SK-N-SH (cell line): Measurements from ENCODE around the gene SPI1. TPM values are rescaled to one million over a fixed set of nuclear protein-coding genes. Genes with fewer than 3 reads are reported as not detected.

Experiments
- CTCF ChIA-PET: fragments of 300-600, 350-600 bp; formaldehyde crosslinking; extraction: SDS; loops from one replicate; lab custom pipeline; 2021; lab: Yijun Ruan, JAX
- POLR2A ChIA-PET: fragments of 350-600 bp; sonication (Branson Sonifier 250); formaldehyde crosslinking; extraction: SDS; loops from one replicate; lab custom pipeline; 2020; ENCODE audit warnings: antibody characterized with exemption, inconsistent platforms; lab: Yijun Ruan, JAX
- DNase-seq: peaks from one replicate; pipeline ENCODE4 v3.0.0; 2012
- H2AFZ ChIP-seq: fragments of 200-600 bp; sonication (generic); 2 replicates; pipeline ENCODE4 v1.8.1; 2016; ENCODE audit warnings: antibody characterized with exemption, mild to moderate bottlenecking, low read depth
- H3F3A ChIP-seq: fragments of 200-600 bp; sonication (generic); replicated peaks from 2 replicates; pipeline ENCODE3; 2016; ENCODE audit warnings: antibody characterized with exemption, mild to moderate bottlenecking; ENCODE audit not compliant: insufficient read depth
- H3K27ac ChIP-seq, 2 experiments: fragments of 200-500 bp in 1 of 2; fragments of 200-600 bp in 1 of 2; sonication (Bioruptor generic) in 1 of 2; sonication (generic), shearing (Covaris generic) in 1 of 2; 2 replicates each; pipeline versions ENCODE4 v1.5.1 to v1.6.1; 2014 to 2016; ENCODE audit warnings: low read depth in 2 of 2, inconsistent platforms in 1 of 2, low read length in 1 of 2, mild to moderate bottlenecking in 1 of 2, mixed read lengths in 1 of 2
- H3K27me3 ChIP-seq: fragments of 200-600 bp; sonication (generic), shearing (Covaris generic); 2 replicates; pipeline ENCODE4 v1.6.1; 2016; ENCODE audit warnings: mixed run types; ENCODE audit not compliant: insufficient read depth
- H3K36me3 ChIP-seq, 2 experiments: fragments of 200-500 bp in 1 of 2; fragments of 200-600 bp in 1 of 2; sonication (Bioruptor generic) in 1 of 2; sonication (generic) in 1 of 2; replicated peaks in 1 of 2; 2 replicates each; pipeline versions ENCODE3 to v1.5.1; 2014 to 2016; ENCODE audit warnings: low read length in 1 of 2, mild to moderate bottlenecking in 1 of 2; ENCODE audit not compliant: insufficient read depth in 2 of 2, control insufficient read depth in 1 of 2
- H3K4me1 ChIP-seq, 2 experiments: fragments of 200-500 bp in 1 of 2; fragments of 200-600 bp in 1 of 2; sonication (Bioruptor generic) in 1 of 2; sonication (generic), shearing (Covaris generic) in 1 of 2; 2 replicates each; pipeline versions ENCODE4 v1.5.1 to v1.6.1; 2014 to 2016; ENCODE audit warnings: low read depth in 1 of 2, low read length in 1 of 2, mixed run types in 1 of 2; ENCODE audit not compliant: insufficient read depth in 2 of 2, control insufficient read depth in 1 of 2
- H3K4me2 ChIP-seq: fragments of 200-600 bp; sonication (generic), shearing (Covaris generic); 2 replicates; pipeline ENCODE4 v1.6.1; 2017; ENCODE audit warnings: mixed run types
- H3K4me3 ChIP-seq, 2 experiments: fragments of 200-500 bp in 1 of 2; fragments of 200-600 bp in 1 of 2; sonication (Bioruptor generic) in 1 of 2; sonication (generic), shearing (Covaris generic) in 1 of 2; 2 replicates each; pipeline versions ENCODE4 v1.5.1 to v1.8.1; 2014 to 2016; ENCODE audit warnings: low read depth in 2 of 2, inconsistent platforms in 1 of 2, low read length in 1 of 2, mild to moderate bottlenecking in 1 of 2, mixed read lengths in 1 of 2, moderate library complexity in 1 of 2
- H3K79me2 ChIP-seq: fragments of 200-600 bp; sonication (generic); 2 replicates; pipeline ENCODE4 v1.8.1; 2017; ENCODE audit warnings: mild to moderate bottlenecking; ENCODE audit not compliant: insufficient read depth
- H3K9ac ChIP-seq: fragments of 200-600 bp; sonication (generic); 2 replicates; pipeline ENCODE4 v1.6.1; 2017; ENCODE audit warnings: mixed run types
- H3K9me2 ChIP-seq: fragments of 200-600 bp; sonication (generic); 2 replicates; pipeline ENCODE4 v1.6.1; 2017; ENCODE audit warnings: mixed run types
- H3K9me3 ChIP-seq: fragments of 200-600 bp; sonication (generic); 2 replicates; pipeline ENCODE4 v1.6.1; 2017; ENCODE audit warnings: mixed run types, mild to moderate bottlenecking, moderate library complexity
- H4K20me1 ChIP-seq: fragments of 200-600 bp; sonication (generic); 2 replicates; pipeline ENCODE4 v1.6.1; 2017; ENCODE audit warnings: mild to moderate bottlenecking, mixed run types; ENCODE audit not compliant: insufficient read depth
- CHD2 ChIP-seq: fragments of 150-350 bp; IDR thresholded peaks from 2 replicates; pipeline ENCODE4 v1.6.1; 2018; ENCODE audit warnings: low read length; ENCODE audit not compliant: partially characterized antibody
- JUND ChIP-seq: IDR thresholded peaks from 2 replicates; pipeline ENCODE4 v1.4.0; 2012
- NRF1 ChIP-seq: IDR thresholded peaks from 2 replicates; pipeline ENCODE4 v1.6.1; 2012; ENCODE audit warnings: low read depth, mild to moderate bottlenecking, low read length
- RFX5 ChIP-seq: IDR thresholded peaks from 2 replicates; pipeline ENCODE4 v1.6.1; 2012; ENCODE audit warnings: mild to moderate bottlenecking, improper control_type of control experiment, low read length
- RXRA ChIP-seq: IDR thresholded peaks from 2 replicates; pipeline ENCODE4 v1.4.0; 2012; ENCODE audit warnings: low read depth, mild to moderate bottlenecking, borderline replicate concordance
- SIN3A ChIP-seq: IDR thresholded peaks from 2 replicates; pipeline ENCODE4 v1.6.1; 2012; ENCODE audit warnings: low read depth, mild to moderate bottlenecking, low read length, moderate library complexity, borderline replicate concordance
- TAF1 ChIP-seq: IDR thresholded peaks from 2 replicates; pipeline ENCODE4 v1.6.1; 2012; ENCODE audit warnings: low read depth, mild to moderate bottlenecking, low read length, moderate library complexity, borderline replicate concordance
- TCF12 ChIP-seq: IDR thresholded peaks from 2 replicates; pipeline ENCODE4 v1.4.0; 2012
- TEAD4 ChIP-seq: IDR thresholded peaks from 2 replicates; pipeline ENCODE4 v1.4.0; 2012; ENCODE audit warnings: mild to moderate bottlenecking, borderline replicate concordance; ENCODE audit not compliant: insufficient read depth
- YY1 ChIP-seq: IDR thresholded peaks from 2 replicates; pipeline ENCODE4 v1.4.0; 2012; ENCODE audit warnings: low read depth, mild to moderate bottlenecking
- WGBS: methylation state at CpG from one replicate; pipeline ENCODE4 v1.1.6; 2017; ENCODE audit warnings: low lambda C conversion rate; 5-methylcytosine and 5-hydroxymethylcytosine counted together
- polyA plus RNA-seq, 3 experiments: library from polyadenylated mRNA; depleted of rRNA; stranded (reverse); fragments of >200 nt; gene quantifications; 2 replicates each; pipeline ENCODE4 v1.2.3, GENCODE V29; 2012
- TF ChIP-seq, protein P1 (sequence below): IDR thresholded peaks from 2 replicates; pipeline ENCODE4; 2012
- TF ChIP-seq, protein P2 (sequence below): IDR thresholded peaks from 2 replicates; pipeline ENCODE4 v1.4.0; 2012; ENCODE audit warnings: low read depth, borderline replicate concordance

SPI1 gene
- polyA plus RNA-seq, 1 of the 3 experiments (the other 2 are of a cell fraction) = not detected

DNA sequence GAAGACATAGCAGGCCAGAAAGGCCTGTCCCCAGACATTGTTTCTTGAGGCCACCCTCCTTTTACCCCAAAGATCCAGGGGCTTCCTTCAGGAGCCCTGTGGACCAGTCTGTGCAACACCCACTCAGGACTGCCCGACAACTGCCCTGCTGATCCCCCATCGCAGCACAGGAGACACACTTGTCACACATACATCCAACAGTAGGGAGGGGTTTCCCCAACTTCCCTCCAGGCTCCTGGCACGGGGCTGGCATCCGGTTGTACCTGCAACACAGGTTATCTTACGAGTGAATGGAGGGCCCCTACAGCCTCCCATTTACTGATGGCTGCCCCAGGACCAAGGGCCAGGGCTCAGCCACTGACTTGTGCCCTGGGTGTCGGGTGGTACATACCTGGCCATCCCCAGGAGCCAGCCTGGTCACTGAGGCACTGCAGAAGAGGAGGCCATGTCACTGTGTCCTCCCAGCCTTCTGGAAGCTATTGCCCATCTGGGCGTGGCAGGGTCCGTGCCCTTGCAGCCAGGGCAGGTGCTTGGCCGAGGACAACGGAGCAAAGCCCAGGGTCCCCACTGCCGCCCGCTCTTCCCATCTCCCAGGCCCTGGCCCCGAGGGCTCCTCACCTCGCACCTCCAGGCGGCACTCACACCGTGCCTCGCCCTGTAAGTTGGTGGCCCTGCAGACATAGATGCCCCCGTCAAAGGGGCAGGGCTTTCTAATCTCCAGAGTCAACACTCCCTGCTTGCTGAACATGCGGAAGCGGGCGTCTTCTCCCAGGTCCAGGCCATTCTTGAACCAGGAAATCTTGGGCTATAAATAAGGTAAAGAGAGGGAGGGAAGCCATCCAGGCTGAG is 46.7 kb downstream of the SPI1 start:
- H3K9me2 ChIP-seq = no peaks in the 10 kb centered on the region
- no peaks in the 10 kb centered on the region for H3K27me3 ChIP-seq
- 89% methylated on average over 20 of the region's 21 CpGs for WGBS
- no peaks in the 10 kb centered on the region for H3K79me2 ChIP-seq
- H3K4me3 ChIP-seq = no peak overlapping the region
- POLR2A ChIA-PET = no interaction called here
- no peaks in the 10 kb centered on the region for H4K20me1 ChIP-seq
- CTCF ChIA-PET = no interaction called here
- no peak overlapping the region for H3K9ac ChIP-seq
- no peaks in the 10 kb centered on the region for H3K9me3 ChIP-seq
- TF ChIP-seq, protein P1, sequence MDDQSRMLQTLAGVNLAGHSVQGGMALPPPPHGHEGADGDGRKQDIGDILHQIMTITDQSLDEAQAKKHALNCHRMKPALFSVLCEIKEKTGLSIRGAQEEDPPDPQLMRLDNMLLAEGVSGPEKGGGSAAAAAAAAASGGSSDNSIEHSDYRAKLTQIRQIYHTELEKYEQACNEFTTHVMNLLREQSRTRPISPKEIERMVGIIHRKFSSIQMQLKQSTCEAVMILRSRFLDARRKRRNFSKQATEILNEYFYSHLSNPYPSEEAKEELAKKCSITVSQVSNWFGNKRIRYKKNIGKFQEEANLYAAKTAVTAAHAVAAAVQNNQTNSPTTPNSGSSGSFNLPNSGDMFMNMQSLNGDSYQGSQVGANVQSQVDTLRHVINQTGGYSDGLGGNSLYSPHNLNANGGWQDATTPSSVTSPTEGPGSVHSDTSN = no peak
- no peak overlapping the region for H3K27ac ChIP-seq
- no peaks in the 10 kb centered on the region for H3K4me1 ChIP-seq
- no peak overlapping the region for H2AFZ ChIP-seq
- no peaks in the 10 kb centered on the region for H3F3A ChIP-seq
- H3K4me2 ChIP-seq = no peak overlapping the region
- DNase-seq = peak; percentile 27
- peaks cover 0 to 21% of the 10 kb centered on the region in 2 experiments for H3K36me3 ChIP-seq

DNA sequence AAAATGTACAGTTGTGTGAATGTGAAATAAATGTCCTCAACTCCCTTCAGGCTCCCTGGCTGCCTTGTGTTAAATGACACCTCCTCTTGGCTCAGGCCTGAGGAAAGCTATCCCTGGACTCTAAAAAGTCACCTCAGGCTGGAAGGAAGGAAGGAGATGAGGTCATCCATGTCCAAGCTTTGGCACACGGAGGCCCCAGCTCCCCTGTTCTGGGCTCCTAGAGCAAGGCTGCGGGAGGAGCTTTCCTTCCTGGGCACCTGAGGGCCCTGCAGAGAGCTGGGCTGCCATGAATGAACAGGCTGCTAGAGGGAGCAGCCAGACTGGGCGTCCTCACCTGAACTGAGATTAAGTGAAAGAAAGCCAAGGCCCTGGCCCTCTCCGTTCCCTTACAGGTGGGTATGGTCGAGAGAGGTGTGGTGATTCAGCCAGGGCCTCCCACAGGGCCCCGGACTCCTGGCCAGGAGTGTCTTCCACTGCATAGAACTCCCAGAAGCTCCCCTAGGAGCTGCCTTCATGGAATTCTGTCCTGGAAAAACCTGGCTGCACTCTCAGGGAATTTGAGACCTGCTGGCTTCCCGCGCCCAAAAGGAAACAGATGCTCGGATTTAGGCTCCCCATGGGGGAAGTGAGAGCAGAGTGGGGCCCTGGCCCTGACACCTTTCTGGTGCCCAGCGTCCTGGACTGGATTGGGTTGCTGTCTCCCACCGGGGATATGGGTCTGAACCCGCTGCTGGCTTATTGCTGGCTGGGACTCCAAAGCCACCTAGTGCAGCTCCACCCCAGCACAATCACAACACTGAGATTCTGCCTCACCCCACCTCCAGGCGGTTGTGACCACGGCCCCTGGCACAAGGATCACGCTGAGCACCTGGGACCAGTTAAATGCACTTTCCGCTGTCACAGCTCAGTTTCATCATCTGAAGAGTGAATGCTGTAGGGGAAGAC is 48.1 kb downstream of the SPI1 start:
- H3K9me2 ChIP-seq = no peaks in the 10 kb centered on the region
- no peaks in the 10 kb centered on the region for H4K20me1 ChIP-seq
- H3K27me3 ChIP-seq = no peaks in the 10 kb centered on the region
- DNase-seq = peak; percentile 33
- peaks cover 0 to 32% of the 10 kb centered on the region in 2 experiments for H3K36me3 ChIP-seq
- ChIA-PET POLR2A (no interaction called here), CTCF (interaction anchor here (0.9 to 1.9 kb wide), 7 partner anchors 11 to 82 kb away, joined by 3 to 8 read pairs (median 4); partner anchors contain the start of gene ACP2)
- H2AFZ ChIP-seq = no peak overlapping the region
- H3K27ac ChIP-seq = no peak overlapping the region
- 85% methylated on average over 12 of the region's 16 CpGs for WGBS
- no peaks in the 10 kb centered on the region for H3K4me1 ChIP-seq
- no peak overlapping the region for H3K4me2 ChIP-seq
- H3K9me3 ChIP-seq = no peaks in the 10 kb centered on the region
- H3K9ac ChIP-seq = no peak overlapping the region
- no peak for TF ChIP-seq SIN3A
- no peak for TF ChIP-seq TCF12
- TF ChIP-seq JUND = no peak
- no peak for TF ChIP-seq RFX5
- no peak for TF ChIP-seq TEAD4
- TF ChIP-seq RXRA = no peak
- TF ChIP-seq TAF1 = no peak
- TF ChIP-seq NRF1 = no peak
- TF ChIP-seq YY1 = no peak
- TF ChIP-seq, protein P2, sequence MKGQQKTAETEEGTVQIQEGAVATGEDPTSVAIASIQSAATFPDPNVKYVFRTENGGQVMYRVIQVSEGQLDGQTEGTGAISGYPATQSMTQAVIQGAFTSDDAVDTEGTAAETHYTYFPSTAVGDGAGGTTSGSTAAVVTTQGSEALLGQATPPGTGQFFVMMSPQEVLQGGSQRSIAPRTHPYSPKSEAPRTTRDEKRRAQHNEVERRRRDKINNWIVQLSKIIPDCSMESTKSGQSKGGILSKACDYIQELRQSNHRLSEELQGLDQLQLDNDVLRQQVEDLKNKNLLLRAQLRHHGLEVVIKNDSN = no peak
- TF ChIP-seq CHD2 = no peak
- H3F3A ChIP-seq = no peaks in the 10 kb centered on the region
- H3K79me2 ChIP-seq = no peaks in the 10 kb centered on the region
- H3K4me3 ChIP-seq = no peak overlapping the region
